HG02588 (cell line): Measurements from ENCODE around the gene RSPO3.

ENCODE experiments used
- ATAC-seq: cut with Tn5 transposase; IDR thresholded peaks from one replicate; pipeline ENCODE4 v1.9.1; 2021; ENCODE audit warnings: mild to moderate bottlenecking, moderate library complexity; ENCODE audit not compliant: unreplicated experiment

Gene RSPO3

DNA sequence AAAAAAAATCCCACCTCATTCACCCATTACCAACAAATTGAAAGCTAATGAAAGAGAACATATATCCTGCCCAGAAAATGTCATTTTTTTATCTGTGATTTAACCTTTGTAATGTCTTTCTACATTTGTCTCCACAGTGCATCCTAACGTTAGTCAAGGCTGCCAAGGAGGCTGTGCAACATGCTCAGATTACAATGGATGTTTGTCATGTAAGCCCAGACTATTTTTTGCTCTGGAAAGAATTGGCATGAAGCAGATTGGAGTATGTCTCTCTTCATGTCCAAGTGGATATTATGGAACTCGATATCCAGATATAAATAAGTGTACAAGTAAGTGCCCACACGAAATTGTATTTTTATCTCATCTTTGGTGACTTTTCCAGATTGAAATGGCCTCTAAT is 30.0 kb downstream of the RSPO3 start:
- ATAC-seq: no peak

DNA sequence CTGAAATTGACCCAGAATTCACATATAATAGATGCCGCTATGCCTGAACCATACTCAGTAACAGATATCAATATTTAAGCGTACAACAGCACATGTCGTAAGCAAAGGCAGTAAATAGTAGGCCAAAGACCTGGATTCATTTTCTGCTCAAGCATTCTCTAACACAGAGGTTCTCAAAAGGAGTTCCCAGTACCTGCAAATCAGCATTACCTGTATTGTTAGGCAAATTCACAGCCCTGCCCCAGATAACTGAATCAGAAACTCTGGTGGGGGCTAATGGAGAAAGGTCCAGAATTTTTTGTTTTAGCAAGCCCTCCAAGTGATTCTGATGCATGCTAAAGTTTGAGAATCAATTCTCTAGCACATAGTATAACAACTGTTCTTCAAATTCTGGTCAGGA is 36.0 kb downstream of the RSPO3 start:
- no peak for ATAC-seq

DNA sequence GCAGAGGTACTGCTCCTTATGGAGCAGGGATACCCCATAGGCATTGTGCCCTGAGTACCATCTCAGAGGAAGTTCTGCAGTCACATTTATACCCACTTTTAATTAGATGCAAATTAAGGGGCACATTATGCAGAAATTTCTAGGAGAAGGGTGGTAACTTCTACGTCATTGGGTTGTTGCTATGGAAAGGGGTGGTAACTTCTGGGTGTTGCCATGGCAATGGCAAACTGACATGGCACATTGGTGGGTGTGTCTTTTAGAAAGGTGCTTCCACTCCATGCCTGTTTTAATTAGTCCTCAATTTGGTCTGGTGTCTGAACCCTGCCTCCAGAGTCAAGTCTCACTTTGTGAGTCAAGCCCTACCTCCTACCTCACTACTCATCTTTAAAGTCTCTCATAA is 42.0 kb downstream of the RSPO3 start:
- no peak for ATAC-seq

DNA sequence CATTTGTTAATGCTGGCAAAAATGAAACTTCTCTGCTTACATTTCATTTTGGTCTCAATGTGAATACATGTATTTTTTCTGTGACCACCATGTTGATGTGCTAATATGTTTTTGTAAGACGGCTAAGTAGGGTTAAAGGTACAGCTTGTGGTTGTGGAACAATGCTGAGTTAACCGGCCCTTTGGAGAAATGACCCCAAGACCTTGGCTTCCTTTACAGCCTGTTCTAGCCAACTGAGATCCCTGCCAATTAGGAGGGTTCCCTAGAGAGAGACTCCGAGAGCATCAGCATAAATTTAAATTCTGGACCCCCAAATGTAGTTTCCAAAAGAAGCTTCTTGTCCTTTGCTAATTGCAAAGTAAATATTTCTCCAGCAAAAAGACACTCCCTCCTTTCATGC is 44.4 kb downstream of the RSPO3 start:
- ATAC-seq: no peak

DNA sequence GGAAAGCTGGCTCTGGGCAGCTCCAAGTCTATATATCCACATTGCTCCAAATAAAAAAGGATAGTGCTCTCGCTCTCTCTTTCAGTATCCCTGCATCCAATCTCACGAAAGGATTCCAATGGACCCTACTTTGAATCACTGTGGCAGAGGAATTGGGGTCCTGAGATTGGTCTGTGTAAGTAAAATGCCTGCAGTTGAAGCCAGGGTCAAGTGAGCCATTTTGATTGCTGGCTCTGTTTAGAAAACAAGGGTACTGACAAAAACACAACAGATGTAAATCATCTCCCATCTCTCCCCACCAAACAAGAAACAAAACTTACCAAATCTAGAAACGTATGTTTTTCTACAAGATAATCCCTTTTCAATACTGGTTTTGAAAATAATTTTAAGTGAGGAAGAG is 45.6 kb downstream of the RSPO3 start:
- ATAC-seq: no peak

DNA sequence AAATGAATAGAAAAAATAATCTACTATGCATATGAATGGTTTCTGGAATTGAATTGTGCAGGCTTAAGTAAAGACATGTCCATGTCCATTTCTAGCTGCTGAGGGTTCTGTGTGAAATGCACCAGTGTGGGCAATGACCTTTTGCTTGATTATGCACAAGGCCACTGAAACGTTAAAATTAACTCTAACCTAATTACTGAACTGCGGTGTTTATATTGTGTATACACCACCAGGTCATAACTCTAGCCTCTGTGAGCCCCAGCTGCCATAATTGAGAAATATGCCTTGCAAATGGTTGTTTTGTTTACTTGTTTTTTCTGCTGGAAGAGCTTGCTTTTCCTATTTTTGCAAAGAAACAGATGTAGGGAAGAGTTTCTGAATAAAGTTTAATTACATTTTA is 46.1 kb downstream of the RSPO3 start:
- no peak for ATAC-seq

DNA sequence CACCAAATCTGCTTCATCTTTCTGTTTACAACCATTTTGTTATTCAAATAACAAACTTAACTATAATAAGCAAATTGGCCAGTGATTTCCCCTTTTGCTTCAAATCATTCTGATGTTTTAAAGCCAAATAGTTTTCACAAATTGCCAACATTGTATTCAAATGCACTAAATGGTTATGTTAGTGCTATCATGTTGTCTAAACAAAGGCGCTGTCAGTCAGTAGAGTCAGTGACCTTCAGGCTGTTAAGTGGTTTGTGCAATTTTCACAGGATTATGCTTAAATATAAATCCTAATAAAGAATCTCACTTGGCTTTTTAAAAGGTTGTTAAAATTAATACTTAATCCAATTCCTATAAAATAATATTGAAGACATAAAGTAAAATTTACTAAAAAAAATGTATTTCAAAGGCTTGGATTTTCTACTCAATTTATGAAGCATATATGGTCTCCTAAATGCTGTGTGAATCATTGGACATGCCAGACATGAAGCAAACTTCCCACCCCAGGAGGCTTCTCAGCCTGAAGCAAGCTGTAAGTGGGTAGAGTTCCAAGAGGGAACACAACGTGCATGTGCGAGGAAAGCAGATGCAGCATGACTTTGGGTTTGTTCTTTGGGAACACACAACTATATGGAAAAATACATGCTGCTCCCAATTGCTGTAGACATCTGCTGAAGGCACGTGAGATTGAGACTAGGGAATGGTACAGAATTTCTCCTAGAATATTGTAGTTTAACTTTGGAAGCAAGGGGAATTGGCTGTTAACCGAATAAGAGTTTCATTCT is 54.9 kb downstream of the RSPO3 start:
- no peak for ATAC-seq

DNA sequence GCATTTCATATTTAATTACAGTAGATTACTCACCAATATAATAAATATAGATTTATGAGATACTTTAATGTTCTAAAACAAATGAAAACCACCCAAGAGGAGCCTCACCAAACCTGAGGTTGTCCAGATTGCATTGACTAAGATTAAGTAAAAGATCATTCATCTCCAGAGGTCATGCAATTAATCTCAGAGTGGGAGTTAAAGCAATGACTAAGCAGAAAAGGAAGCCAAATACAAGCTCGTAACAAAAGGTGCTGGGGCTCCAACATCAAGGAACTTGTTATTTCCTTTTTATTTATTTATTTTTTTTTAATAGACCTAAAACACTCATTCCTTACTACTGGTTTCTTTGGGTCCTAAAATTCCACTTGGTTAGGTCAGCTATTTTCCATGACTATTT is 57.7 kb downstream of the RSPO3 start:
- ATAC-seq: no peak

DNA sequence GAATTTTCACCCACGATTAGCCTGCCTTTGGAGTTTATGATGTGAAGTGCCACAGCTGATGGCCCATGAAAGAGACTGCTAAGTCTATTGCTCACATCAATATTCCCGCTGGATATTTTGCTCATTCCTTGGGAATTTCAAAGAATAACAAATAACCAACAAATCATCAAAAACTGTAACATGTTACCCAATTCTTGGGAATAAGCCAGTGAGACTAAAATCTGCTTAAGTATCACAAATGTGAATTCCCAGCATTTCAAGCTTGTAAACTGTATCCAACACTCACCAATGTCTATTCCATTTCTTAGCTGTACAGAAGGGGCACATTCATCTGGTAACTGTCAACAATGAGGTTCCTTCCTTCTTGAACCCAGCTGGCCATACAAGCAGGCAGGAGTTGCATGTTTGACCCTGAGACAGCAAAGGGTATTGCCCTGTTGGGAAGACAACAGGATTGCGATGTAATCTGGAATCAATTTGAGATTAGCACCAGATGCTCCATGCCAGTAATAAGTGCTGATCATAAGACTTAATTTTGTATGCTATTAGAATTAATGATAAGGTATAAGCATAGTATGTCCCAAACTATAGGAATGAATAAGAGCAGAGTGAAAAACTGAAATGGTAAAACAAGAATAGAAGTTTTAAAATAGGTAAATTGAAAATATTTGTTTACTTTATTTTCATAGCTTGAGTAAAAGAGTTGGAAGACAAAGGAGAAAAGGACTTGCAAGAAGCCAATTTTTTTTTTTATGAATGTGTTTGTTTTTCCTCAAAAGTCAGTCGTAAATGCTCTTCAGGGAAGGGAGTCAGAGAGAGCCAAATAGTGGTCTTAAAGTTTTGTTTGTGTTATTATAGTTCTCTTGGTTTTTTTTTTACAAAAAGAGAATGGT is 58.8 kb downstream of the RSPO3 start:
- ATAC-seq: no peak

DNA sequence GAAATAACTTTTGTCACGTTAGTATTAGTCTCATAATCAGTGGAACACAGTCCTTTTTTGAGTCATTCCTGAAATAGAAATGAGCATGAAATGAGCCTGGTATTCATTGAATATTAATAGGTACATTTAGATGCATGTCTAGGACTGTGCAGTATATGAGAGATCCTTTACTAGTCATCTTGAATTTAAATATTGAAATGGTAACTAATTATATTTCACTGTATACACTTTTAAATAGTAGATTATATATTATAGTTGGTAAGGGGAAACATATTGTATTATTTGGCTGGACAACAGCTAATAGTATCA is 59.4 kb downstream of the RSPO3 start:
- ATAC-seq: no peak

DNA sequence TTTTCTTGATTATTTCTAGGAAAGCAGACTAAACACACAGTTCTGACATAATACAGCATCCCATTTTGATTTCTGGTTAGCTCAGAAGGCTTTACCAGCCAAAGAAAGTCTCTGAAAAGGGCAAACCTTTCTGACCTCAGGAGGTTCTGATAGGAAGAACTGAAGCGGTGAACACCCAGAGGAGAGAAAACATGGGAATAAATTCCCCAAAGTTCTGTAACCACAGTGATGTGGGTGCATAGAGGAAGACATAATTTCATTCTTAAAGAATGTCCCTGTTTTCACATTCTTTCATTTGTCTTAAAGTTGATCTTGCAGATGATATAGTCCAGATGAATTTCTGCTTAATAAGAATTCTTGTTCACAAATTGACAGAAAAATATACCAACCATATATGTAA is 60.3 kb downstream of the RSPO3 start:
- ATAC-seq: no peak

DNA sequence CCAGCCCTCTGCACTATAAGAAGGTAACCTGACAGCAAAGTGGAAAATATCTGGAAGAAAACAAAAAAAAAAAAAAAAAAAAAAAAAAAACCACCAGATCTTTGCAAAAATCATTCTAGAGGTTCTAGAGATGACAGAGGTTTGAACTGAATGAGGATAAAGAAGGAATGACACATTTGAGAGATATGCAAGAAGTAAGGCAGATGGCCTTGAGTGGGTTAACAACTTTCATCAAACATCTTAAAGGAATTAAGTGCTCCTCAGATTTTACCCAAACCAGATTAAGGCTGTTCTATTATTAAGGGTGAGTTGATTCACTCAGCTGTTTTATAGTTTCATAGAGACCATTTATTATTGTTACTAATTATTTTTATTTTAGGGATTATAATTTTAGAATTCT is 62.0 kb downstream of the RSPO3 start:
- no peak for ATAC-seq

DNA sequence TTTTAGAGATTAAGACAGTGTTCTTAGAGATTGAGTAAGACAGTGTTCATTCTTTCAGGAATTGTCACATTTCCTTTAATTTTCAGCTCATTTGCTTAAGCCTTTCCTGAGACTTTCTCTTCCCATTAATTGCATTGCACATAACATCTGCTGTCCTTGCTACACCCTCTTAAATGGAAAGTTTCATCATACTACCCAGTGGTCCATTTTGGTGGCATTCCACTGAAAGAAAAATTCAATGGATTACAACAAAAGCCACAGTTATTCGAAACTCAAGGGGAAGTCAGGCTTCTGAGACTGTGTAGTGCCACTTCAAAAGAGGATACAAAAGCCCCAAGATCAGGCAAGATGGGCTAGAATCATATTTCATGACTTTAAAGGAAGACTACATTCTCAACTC is 64.0 kb downstream of the RSPO3 start:
- no peak for ATAC-seq

DNA sequence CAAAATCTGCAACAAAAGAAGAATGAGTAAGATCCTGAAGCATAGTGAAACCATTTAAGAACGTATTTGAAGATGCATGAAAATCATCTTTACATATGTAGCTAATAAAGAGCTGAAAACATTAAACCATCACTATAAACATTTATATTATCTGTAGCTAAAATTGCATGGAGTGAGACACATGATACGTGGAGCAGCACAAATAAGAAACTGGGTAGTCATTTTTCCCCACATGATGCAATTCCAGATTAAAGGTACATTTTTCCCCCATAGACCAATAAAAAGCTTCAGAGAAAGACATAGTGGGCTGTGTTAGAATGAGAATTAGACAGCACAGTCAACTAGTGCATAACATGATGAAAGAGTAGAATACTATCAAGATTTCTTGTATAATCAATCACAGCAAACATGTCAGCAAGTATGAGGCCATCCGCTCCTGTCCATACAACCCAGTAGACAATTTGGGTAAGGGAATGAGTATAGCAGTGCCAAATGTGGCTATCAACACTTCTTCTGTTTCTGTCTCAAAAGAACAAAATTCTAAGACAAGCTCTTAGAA is 67.0 kb downstream of the RSPO3 start:
- no peak for ATAC-seq

DNA sequence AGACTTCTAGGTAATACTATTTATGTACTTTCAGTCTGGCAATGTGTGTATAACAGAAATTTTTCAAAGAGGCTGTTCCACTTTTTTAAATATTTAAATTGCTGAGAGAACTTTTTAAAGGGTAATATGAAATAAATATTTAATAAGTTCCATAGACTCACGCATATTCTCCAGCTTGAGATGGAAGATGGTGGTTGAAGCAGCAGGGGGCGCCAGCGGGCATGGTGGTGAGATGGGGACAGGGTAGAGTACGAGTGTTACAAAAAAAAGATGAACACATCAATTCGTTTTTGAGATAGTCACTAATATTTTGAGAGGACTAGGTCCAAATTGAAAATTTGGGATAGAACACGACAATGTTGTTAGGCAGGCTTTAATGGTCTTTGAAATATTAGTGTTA is 68.4 kb downstream of the RSPO3 start:
- ATAC-seq: peak; percentile 67

DNA sequence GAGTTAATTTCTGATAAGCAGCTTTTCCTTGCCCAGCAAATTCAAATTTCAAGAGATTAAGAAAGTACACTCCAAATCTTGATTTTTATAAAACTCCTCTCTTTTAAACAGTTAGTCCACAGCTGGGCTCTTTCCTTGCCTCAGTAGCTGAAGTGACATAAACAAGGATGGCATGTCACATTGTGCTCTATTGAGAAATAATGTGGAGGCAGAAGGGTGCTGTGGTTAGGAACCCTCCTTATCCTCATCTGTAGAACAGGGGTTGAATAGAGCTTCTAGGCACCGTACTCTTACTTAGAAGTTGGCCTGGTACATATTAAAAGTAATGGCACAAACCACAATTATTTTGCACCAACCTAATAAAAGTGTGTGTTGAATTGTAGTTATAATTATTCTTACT is 70.3 kb downstream of the RSPO3 start:
- ATAC-seq: no peak

DNA sequence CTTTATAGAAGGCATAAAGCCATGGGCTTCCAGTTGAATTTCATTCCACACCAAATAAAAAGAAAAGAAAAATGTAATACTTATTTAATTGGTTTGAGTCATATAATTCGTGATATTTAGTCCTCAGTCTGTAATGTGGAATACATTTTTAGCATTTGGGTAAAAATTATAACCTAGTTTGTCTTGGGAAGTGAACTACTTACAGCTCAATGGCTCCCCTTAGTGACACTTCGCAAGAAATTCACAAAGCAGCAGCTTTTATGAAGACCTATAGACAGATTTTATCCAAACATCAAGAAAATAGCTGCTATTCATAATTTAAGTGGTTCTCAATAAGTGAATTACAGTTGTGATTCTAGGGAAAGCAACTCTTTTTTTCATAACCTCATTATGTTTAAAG is 72.1 kb downstream of the RSPO3 start:
- no peak for ATAC-seq

DNA sequence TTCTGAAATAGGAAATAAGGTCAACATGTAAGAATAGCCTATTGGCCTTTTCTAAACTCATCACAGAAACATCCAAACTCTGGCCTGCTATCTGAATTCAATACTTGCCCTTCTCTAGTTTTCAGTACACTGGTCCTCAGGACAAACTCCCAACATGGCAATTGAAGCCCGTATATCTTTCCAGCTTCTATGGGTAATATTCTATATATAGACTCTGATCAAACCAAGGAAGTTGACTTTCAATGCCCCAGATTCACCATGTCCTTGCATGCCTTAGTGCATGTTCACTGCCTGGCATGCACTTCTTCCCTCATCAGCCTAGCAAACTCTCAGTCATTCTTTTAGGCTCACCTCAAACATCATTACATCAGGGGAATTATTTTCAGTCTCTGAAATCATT is 73.2 kb downstream of the RSPO3 start:
- ATAC-seq: no peak

DNA sequence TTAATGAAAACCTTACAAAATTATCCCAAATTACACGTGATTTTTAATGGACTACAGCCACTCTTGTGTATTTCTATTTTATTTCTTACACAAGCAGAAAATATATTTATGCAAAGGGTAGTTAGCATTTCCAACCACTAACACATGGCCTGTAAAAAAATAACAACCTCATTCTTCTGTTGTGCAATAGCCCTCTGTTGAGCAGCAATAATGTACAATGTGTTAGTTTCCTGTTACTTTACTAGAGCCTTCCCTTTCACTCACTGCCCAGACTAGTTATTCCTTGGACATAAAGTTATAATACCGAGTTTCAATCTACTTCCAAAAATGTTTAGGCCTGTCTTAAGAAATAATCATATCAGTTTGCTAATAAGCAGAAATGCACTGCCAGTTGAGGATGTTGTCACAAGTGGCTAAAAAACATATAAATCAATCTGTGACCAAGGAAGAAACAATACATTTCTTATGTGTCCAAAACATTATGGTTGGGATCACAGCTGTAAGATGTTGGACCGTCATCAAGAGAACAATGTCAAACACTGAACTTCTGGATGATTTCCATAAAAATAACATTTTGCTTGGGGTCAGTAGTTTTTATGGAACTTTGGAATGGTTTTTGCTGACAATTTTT is 74.6 kb downstream of the RSPO3 start:
- no peak for ATAC-seq

DNA sequence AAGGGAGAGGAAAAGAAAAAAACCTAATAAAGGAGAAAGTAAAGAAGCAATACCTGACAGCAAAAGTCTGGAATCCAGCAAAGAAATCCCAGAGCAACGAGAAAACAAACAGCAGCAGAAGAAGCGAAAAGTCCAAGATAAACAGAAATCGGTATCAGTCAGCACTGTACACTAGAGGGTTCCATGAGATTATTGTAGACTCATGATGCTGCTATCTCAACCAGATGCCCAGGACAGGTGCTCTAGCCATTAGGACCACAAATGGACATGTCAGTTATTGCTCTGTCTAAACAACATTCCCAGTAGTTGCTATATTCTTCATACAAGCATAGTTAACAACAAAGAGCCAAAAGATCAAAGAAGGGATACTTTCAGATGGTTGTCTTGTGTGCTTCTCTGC is 77.4 kb downstream of the RSPO3 start:
- ATAC-seq: no peak

DNA sequence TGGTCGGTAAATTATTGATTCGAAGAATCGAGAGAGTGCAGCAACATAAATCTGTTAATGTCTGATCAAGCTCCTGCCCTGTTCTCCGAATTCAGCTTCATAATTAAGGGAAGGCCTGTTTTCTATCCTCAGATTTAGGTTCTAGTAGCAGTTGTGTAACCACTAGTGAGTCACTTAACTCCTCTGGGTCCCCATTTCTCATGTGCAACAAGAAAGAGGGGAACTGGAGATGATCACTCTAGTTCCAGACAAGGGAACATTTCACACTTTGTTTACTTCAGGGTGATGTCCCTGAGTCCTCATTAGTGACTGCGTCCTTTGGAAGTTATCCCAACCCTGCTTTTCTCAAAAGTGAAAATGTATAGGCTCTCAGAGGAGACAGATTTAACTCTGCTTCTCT is 80.1 kb downstream of the RSPO3 start:
- ATAC-seq: no peak

DNA sequence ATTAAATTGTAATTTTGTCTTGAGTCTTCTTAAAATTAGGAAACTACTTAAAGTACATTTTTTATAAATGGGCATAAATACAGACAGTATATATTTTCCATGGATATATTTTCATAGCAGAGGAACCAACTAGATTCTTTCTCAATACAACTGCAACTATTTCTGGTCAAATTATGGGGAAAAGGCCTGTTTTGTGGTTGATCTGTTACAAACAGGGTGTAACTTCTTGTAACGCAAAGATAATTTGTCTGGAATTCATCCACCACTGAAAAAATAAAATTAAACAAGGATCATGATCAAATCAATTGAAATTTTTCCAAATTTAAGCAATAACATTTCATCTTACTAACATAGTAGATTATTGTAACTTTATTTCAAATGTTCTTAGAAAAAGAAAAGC is 81.0 kb downstream of the RSPO3 start:
- ATAC-seq: no peak
